Measurements from ENCODE around the gene MAP2K2.

MAP2K2 gene

DNA sequence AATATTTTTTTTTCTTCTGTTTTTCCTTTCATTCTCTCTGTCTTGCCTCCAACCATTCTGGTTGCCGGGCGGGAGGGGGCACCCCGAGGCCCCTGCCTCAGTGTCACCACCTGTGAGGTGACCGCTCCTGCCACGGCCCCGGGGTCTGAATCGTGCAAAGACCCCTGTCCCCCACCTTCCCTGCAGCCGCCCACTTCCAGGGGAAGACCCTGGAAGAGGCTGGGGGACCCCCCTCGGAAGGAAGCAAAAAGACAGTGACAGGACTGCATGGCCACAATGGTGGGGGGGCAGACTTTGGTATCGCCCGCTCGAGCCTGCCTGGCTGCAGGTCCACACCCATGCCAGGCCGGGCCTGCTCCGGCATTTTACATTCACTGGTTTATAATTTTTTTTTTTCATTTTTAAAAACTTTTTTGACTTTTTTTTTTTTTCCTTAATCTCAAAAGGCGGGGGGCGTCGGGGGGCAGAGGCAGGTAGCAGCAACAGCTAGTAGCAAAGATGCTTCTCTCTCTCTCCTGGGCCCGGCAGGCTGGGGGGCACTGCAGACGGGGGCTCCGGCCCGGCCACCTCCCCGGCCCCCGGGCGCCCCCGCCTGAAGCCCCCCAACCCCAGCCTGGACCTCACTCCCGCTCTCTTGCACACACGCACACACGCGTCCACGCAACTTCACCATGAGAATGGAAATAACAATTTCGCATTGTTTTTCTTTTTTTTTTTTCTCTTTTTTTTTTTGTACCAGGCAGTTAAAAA, 79.8 kb downstream of the MAP2K2 start:
- DNase-seq (ENCODE audit: low spot score) = no peak

DNA sequence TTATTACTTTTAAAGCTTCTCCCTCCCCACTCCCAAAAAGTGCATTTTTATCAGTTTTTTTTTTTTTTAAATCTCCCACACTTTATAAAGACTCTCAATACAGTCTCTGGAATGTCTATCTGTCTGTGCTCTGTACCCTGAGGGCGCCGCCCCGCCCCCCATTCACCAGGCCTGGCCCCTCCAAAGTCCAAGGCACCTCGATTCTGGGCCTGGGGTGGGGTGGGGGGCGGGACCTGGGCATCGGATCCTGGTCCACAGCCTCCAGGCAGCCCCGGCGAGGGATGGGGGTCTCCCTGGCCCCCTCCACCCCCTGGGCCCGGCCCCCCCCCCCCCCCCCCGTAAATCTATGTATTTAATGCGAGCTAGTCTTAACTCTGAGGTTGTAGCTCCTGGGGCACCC, 80.5 kb downstream of the MAP2K2 start:
- no peak for DNase-seq (ENCODE audit: low spot score)

DNA sequence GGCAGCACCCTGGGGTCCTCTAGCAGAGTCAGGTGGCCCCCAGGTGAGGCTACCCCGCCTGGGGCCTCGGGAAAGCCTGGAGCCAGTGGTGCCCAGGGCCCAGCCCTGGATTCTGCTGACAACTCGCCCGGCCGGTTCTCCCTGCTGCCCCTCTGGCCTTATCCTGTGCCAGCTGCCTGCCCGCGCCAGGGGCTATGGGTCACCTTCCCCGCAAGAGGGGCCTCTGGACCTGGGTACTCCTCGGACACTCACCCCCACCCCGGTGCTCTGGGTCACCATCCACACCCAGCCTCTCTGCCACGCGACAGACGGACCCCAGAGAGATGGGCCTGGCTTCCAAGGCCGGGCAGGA, 81.2 kb downstream of the MAP2K2 start:
- no peak for DNase-seq (ENCODE audit: low spot score)

DNA sequence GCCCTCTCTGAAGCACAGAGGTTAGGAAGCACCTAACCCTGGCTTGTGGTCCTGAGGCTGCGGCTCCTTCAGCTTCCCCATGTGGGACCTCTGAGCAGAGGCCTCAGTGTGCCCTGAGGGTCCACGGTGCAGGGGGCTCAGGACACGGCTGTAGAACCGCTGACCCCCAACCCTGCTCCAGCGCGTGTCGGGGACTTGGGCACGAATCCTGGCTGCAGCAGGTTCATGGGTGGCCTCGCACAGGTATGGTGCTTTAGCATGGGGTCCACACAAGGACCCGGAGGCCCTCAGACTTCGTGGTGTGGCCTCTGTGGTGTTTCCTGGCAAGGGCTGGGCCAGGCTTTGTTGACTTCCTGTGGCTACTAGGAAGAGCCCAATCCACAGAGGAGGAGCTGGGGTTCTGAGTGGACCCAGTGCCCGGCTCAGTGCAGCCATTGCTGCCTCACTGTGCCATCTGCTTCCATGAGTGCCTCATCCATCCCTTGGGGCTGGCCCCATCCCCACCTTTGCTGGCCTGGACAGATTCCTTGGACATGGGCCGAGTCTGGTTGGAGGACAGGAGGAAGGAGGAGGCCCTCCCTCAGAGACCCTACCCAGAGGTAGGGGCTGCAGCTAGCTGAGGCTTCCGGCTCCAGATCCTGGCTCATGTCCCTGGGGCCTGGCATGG, 81.7 kb downstream of the MAP2K2 start:
- no peak for DNase-seq (ENCODE audit: low spot score)
